GM12865 (cell line): ENCODE measurements around the gene CES4A.
A peak's percentile ranks its signal among the peaks of the same experiment; 100 is the strongest.

Experiments
- DNase-seq: peaks from one replicate; pipeline ENCODE4 v3.0.0; 2010; ENCODE audit warnings: low read depth
- H3K4me3 ChIP-seq: 2 replicates; pipeline ENCODE4 v1.5.1; 2011; ENCODE audit warnings: mild to moderate bottlenecking, low read depth, low read length, control low read depth
- CTCF ChIP-seq: IDR thresholded peaks from 2 replicates; pipeline ENCODE4 v1.5.1; 2011; ENCODE audit warnings: low read length, control low read depth, low read depth, inconsistent platforms; ENCODE audit not compliant: insufficient read depth; ENCODE audit errors: missing control alignments

Gene CES4A

GRCh38 chr16:67023689-67024088, 35.3 kb downstream of the CES4A start:
- no peak for DNase-seq
- TF ChIP-seq CTCF = no peak
- H3K4me3 ChIP-seq = no peak overlapping the region

- TF ChIP-seq CTCF = no peak
- no peak for DNase-seq
- H3K4me3 ChIP-seq = no peak overlapping the region
Observed at GRCh38 chr16:67024384-67025209, 36.2 kb downstream of the CES4A start.

- TF ChIP-seq CTCF = no peak
- H3K4me3 ChIP-seq = no peak overlapping the region
- peak; percentile 18 for DNase-seq
Observed at GRCh38 chr16:67025210-67025550, 36.8 kb downstream of the CES4A start.

GRCh38 chr16:67026570-67026969, 38.2 kb downstream of the CES4A start:
- no peak for DNase-seq
- H3K4me3 ChIP-seq = no peak overlapping the region

GRCh38 chr16:67027046-67027445, 38.7 kb downstream of the CES4A start:
- H3K4me3 ChIP-seq = no peak overlapping the region
- DNase-seq = no peak
- no peak for TF ChIP-seq CTCF

More at GRCh38 chr16:67026570-67026969, 38.2 kb downstream of the CES4A start:
- TF ChIP-seq CTCF = no peak

GRCh38 chr16:67028167-67028695, 39.8 kb downstream of the CES4A start:
- no peak for DNase-seq
- peak; percentile 12 for TF ChIP-seq CTCF
- H3K4me3 ChIP-seq = peak overlapping the region; percentile 57

GRCh38 chr16:67028696-67029253, 40.4 kb downstream of the CES4A start, which contains the start of gene CBFB:
Gene CBFB, plus strand, starts transcription at chr16:67029149. Its CDS starts 259 bp downstream, at chr16:67029408.
- no peak for TF ChIP-seq CTCF
- peak; percentile 97 for DNase-seq
- peak within 1 kb of the TSS; percentile 77 for H3K4me3 ChIP-seq
